ENCODE measurements around the gene CNTN1.

The CNTN1 gene

DNA sequence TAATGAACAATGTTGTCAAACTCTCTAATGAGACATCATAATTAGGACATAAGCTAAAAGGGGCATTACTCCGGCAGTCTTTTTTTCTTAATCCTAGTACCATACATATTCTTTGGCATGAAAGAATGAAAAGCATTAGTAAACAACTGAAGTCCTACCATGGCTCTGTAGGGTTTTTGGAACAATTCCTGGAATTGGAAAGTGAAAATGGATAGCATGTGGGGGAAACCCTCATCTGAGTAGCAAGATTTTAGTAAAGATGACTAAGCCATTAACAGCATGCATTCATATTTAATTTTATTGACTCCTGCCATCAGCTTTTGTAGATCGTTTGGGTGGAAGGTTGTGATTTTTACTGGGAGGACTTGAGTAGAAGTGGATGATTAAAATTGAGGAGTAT is 279.7 kb downstream of the CNTN1 start:
- FAIRE-seq = no peak
- no peak for DNase-seq (ENCODE audit: insufficient read length, low spot score)
- TF ChIP-seq, protein P1, sequence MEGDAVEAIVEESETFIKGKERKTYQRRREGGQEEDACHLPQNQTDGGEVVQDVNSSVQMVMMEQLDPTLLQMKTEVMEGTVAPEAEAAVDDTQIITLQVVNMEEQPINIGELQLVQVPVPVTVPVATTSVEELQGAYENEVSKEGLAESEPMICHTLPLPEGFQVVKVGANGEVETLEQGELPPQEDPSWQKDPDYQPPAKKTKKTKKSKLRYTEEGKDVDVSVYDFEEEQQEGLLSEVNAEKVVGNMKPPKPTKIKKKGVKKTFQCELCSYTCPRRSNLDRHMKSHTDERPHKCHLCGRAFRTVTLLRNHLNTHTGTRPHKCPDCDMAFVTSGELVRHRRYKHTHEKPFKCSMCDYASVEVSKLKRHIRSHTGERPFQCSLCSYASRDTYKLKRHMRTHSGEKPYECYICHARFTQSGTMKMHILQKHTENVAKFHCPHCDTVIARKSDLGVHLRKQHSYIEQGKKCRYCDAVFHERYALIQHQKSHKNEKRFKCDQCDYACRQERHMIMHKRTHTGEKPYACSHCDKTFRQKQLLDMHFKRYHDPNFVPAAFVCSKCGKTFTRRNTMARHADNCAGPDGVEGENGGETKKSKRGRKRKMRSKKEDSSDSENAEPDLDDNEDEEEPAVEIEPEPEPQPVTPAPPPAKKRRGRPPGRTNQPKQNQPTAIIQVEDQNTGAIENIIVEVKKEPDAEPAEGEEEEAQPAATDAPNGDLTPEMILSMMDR (IDR thresholded peaks at IDR 0.05; ENCODE audit: insufficient read depth, missing control alignments) = no peak

DNA sequence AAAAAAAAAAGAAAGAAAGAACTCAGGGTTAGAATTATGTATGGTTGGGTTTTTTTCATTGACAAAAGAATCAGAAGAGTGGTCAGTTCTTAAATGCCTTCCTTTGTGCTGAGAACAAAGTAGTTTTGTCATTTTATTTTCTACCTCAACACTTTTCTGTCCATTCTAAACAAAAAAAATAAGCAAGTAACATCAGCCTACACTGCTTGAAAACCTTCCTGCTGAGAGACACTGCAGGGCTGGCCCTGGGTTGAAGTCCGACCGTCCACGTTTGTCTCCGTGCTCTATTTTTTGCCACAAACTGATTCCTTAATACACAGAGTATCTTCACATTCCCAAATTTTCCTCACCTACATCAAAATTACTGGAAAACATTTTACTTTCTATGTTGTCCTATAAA is 284.3 kb downstream of the CNTN1 start:
- DNase-seq (ENCODE audit: insufficient read length, low spot score) (no peak), FAIRE-seq (no peak)
- TF ChIP-seq, protein P1 (IDR thresholded peaks at IDR 0.05; ENCODE audit: insufficient read depth, missing control alignments) = no peak

DNA sequence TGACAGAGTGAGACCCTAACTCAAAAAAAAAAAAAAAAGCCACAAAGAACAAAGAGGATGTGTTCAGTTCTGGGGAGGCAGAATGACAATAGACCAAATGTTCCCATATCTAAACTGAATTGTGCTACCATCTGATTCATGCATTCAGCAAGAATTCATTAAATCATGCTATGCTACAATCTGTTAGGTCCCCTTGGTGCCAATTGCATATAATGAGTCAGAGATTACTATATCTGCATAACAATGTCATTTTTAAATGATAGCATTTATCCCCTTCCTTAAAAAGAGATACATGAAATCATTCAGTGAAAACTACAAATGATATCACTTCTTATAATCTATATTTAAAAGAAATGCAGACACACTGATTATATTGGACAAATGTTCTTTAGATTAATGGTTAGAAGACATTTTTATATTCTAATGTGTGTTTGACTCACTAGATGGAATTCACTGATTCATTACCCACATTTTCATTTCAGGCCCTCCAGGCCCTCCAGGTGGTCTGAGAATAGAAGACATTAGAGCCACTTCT is 288.3 kb downstream of the CNTN1 start:
- no peak for DNase-seq (ENCODE audit: insufficient read length, low spot score)
- TF ChIP-seq, protein P1 (IDR thresholded peaks at IDR 0.05; ENCODE audit: insufficient read depth, missing control alignments) = no peak
- no peak for FAIRE-seq

DNA sequence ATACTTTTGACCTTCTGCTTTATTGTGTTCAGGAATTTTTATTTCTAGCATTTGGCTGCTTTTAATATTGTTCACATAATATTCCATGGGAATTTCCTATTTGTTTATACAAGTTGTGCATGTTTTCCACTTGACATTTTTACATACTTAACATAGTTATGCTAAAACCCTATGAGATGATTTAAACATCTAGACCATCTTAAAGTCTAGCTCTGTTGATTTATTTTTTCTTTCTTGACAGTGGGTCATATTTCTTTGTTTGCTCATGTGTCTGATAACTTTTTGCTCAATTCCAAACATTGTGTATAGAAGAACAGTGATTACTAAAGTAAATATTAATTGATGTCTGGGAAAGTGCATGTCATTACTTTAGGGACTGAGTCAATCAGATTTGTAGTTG is 293.8 kb downstream of the CNTN1 start:
- TF ChIP-seq, protein P1 (IDR thresholded peaks at IDR 0.05; ENCODE audit: insufficient read depth, missing control alignments) = no peak
- DNase-seq (ENCODE audit: insufficient read length, low spot score) (no peak), FAIRE-seq (no peak)

DNA sequence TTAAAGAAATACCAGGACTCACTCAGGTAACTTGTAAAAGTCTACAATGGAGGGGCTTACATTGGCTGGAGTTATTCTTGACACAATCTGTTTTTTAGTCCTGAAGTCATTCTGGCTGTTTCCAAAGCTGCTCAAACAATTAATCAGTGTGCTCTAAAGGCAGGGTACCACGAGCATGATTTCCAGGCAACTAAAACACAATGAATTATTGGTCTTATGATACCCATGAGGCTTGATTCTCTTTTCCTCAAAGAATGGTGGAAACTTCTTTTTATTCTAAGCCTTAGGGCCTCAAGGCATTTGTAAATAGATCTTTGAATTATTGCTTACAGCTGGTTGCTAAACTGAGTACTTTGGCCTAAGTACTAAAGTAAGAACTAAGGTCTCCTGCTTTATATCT is 296.1 kb downstream of the CNTN1 start:
- TF ChIP-seq, protein P1 (IDR thresholded peaks at IDR 0.05; ENCODE audit: insufficient read depth, missing control alignments) = no peak
- FAIRE-seq (no peak), DNase-seq (ENCODE audit: insufficient read length, low spot score) (no peak)

DNA sequence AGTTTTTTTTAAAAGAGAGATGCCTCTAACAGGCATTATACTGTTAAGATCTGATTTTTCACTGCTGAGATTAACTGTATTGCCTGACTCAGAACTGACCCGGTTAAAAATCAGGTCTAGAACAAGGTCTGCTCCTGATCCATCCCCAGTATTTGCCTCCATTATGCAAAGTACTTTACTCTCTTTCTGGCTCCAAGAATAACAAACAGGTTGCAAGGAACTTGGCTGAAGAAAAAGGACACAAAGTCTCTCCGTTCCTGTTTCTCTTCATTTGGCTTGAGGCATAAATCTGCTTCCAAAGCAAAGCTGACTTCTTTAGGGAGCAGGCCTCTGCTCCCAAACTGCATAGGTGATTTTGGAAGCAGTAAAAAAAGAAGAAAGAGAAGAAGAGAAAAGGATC is 296.6 kb downstream of the CNTN1 start:
- no peak for FAIRE-seq
- no peak for DNase-seq (ENCODE audit: insufficient read length, low spot score)
- TF ChIP-seq, protein P1 (IDR thresholded peaks at IDR 0.05; ENCODE audit: insufficient read depth, missing control alignments) = no peak

DNA sequence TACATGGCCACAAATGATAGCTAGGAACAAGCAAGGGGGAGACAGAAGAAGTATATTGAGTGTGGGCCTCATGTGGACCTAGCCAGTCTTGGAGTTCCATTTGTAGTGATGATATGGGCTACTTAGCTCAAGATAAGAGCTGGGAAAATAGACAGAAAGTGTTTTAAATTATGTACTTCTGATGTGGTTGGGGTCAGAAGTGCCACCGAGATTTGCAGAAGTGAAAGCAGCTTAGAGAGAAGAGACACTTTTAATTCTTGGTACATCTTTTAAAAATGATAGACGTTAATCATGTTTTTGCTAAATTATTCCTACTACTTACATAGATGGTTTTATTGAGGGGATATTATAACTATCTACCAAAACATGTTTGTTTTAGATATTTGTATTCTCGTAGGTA is 297.5 kb downstream of the CNTN1 start:
- TF ChIP-seq, protein P1 (IDR thresholded peaks at IDR 0.05; ENCODE audit: insufficient read depth, missing control alignments) = no peak
- no peak for FAIRE-seq

More for the DNA sequence above, 297.5 kb downstream of the CNTN1 start:
- DNase-seq (ENCODE audit: insufficient read length, low spot score) = no peak

Data from D721Med (cell line).